GM12878 (cell line): Measurements from ENCODE around the gene MGRN1.

Experiments
- BCL3 ChIP-seq: IDR thresholded peaks from 2 replicates; pipeline ENCODE4 v1.6.1; 2011; ENCODE audit warnings: borderline replicate concordance, low read depth, mild to moderate bottlenecking, moderate library complexity, low read length; ENCODE audit not compliant: insufficient read depth, poor library complexity, severe bottlenecking
- CBX5 ChIP-seq: sonication (generic); IDR thresholded peaks from 2 replicates; pipeline ENCODE4 v1.6.1; 2016; ENCODE audit warnings: low read depth, moderate library complexity, mild to moderate bottlenecking, inconsistent platforms
- CREB1 ChIP-seq: IDR thresholded peaks from 2 replicates; pipeline ENCODE4 v1.6.1; 2012; ENCODE audit warnings: low read depth, mild to moderate bottlenecking, inconsistent platforms
- CTCF ChIP-seq, 3 experiments: IDR thresholded peaks in 2 of 3; conservative IDR thresholded peaks in 1 of 3; 2 replicates each; pipeline ENCODE4 v1.5.1; 2011; ENCODE audit warnings: low read depth in 3 of 3, low read length in 3 of 3, mild to moderate bottlenecking in 3 of 3, control low read depth in 2 of 3, moderate library complexity in 2 of 3, inconsistent platforms in 1 of 3, mixed read lengths in 1 of 3; ENCODE audit not compliant: control insufficient read depth in 2 of 3, insufficient read depth in 1 of 3; ENCODE audit errors: extremely low read depth in 1 of 3
- EP300 ChIP-seq, 2 experiments: fragments of 150-350 bp in 1 of 2; IDR thresholded peaks; 2 replicates each; pipeline ENCODE4 v1.6.1; 2011 to 2012; ENCODE audit warnings: low read depth in 2 of 2, low read length in 2 of 2, borderline replicate concordance in 1 of 2, improper control_type of control experiment in 1 of 2, inconsistent platforms in 1 of 2; ENCODE audit not compliant: control insufficient read depth in 1 of 2
- RAD21 ChIP-seq: IDR thresholded peaks from 2 replicates; pipeline ENCODE4 v1.6.1; 2011; ENCODE audit warnings: mild to moderate bottlenecking, low read depth, low read length, moderate library complexity; ENCODE audit not compliant: insufficient read depth
- RCOR1 ChIP-seq: conservative IDR thresholded peaks from 2 replicates; pipeline ENCODE4 v1.6.1; 2012; ENCODE audit warnings: low read depth, low read length, improper control_type of control experiment
- SIX5 ChIP-seq: IDR thresholded peaks from 2 replicates; pipeline ENCODE4 v1.6.1; 2011; ENCODE audit warnings: mild to moderate bottlenecking, low read depth, low read length, moderate library complexity; ENCODE audit not compliant: severe bottlenecking
- ZBTB40 ChIP-seq: fragments of 450-650 bp; IDR thresholded peaks from 2 replicates; pipeline ENCODE4 v1.6.1; 2016; ENCODE audit warnings: mild to moderate bottlenecking, moderate library complexity, borderline replicate concordance
- ZNF274 ChIP-seq: IDR thresholded peaks from one replicate; pipeline ENCODE4 v1.8.0; 2011; ENCODE audit not compliant: insufficient read length, insufficient read depth

DNA sequence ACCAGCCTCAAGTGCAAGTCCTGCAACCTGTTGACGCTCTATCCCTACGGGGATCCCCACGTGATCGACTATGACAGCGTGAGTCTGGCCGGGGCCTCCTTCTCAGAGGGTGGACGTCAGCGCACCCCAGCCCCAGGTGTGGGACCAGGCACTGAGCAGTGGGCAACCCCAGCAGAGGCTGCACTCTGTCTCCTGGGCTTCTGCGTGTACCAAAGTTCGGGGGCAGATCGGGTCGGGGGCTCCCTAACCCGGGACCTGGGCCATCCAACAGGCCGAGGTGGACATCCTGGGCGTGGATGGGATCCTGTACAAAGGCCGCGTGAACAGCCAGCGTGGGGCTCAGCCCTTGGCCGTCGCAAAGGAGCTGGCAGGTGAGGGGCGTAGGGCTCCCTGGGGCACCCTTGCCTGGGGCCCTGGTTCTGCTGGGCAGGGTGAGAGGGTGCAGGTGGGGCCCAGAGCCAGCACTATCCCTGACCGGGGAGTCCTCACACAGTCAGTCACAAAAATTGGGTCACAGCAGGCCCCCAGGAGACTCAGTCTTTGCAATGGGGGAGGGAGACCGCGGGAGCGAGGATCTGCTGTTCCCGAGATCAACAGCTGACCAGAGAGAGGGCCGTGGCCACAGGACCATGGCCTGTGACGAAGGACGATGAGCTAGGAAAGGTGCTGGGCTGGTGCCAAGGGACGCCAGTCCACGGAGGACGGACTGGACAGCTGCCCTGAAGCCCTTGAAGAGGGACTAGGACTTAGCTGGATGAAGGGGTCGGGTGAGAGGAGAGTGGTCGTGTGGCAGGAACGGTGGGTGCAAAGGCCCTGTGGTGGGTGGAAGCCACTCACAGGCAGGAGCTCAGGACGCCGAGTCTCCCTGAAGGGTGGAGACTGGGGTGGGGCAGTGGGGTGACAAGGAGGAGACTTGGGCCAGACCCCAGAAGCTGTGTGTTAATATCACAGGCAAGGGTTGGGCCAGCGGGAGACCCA, 29.9 kb upstream of the MGRN1 start:
- TF ChIP-seq RAD21 (no peak), CREB1 (no peak), CTCF (IDR thresholded peaks at IDR 0.05 in 2 of 3, conservative IDR thresholded peaks at IDR 0.05 in 1 of 3; ENCODE audit: control insufficient read depth in 2 of 3, extremely low read depth in 1 of 3, insufficient read depth in 1 of 3, low read depth in 3 of 3, low read length in 3 of 3) (no peak), SIX5 (no peak), RCOR1 (no peak), EP300 (IDR thresholded peaks at IDR 0.05; ENCODE audit: borderline replicate concordance in 1 of 2, control insufficient read depth in 1 of 2, low read depth in 2 of 2, low read length in 2 of 2) (no peak), CBX5 (no peak), BCL3 (no peak), ZBTB40 (no peak), ZNF274 (no peak)
